Keratinocyte (primary cell): ENCODE measurements around the gene CSH1.
"Not testable (repeated sequence)": the region's sequence is repeated elsewhere in the genome, so short reads cannot be mapped to it uniquely, and the experiment has no call there.

Experiments
- CTCF ChIP-seq, 3 experiments: IDR thresholded peaks in 1 of 3; conservative IDR thresholded peaks in 1 of 3; optimal IDR thresholded peaks in 1 of 3; 2 replicates in 2 of 3; 3 replicates in 1 of 3; pipeline versions ENCODE3 to v1.5.1; 2011; ENCODE audit warnings: low read length in 3 of 3, mild to moderate bottlenecking in 3 of 3, moderate library complexity in 2 of 3, control low read depth in 1 of 3, inconsistent platforms in 1 of 3; ENCODE audit not compliant: insufficient read depth in 2 of 3; ENCODE audit errors: extremely low read depth in 1 of 3
- EZH2 ChIP-seq: IDR thresholded peaks from one replicate; pipeline ENCODE4 v1.6.1; 2012; ENCODE audit warnings: inconsistent platforms, mild to moderate bottlenecking, low read length, moderate library complexity

- TF ChIP-seq CTCF (optimal IDR thresholded peaks at IDR 0.05 in 1 of 3, IDR thresholded peaks at IDR 0.05 in 1 of 3, conservative IDR thresholded peaks at IDR 0.05 in 1 of 3; ENCODE audit: extremely low read depth in 1 of 3, insufficient read depth in 2 of 3, low read length in 3 of 3); EZH2: not testable (repeated sequence)
Measured at GRCh38 chr17:63915753-63916152, 19.4 kb upstream of the CSH1 start.
